ENCODE measurements around the gene KRT26. TPM values are rescaled to one million over a fixed set of nuclear protein-coding genes. Genes with fewer than 3 reads are reported as not detected.

Gene KRT26
- total and polyA plus RNA-seq, 10 of the 15 experiments (the other 5 are each of a cell fraction or from before 2014, with no cell fraction given): not detected

DNA sequence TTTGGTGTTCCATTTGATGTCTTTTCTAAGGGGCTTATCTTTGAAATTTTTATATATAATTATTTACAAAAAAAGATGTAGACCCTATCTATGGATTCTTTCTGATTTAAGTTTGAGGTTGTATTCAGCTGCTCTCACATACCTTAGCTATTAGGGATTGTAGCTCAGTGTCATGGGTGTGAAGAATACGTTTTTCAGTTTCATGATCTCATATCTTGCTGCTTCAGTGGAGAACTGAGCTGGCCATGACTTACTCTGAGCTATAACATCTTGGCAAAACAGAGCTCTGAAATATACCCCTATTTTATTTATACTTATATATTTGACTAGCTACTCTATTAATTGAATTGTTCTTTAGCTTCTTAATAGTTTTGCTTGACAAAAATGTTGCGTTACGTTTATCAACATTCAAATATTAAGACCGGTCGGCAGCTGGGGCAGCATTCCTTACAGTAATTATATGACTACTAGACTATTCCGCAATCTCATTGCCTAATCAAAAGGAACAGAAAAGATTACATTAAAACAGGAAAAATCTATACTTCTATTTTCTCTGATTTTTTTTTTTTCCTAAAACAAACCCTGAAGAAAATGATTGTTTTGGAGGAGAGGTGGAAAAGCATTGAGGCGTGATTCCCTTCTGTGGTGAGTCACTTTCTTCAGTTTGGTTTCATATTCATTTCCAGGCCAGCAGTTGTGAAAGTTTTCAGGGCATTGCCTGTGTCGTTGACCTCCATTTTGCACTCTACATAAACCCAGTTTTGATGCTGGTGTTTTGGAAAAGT lies 44.4 kb downstream of the KRT26 start (continued):
- TF ChIP-seq IKZF2 (IDR thresholded peaks at IDR 0.05) (peak; percentile 71 to 80), CUX1 (IDR thresholded peaks at IDR 0.05; ENCODE audit: insufficient replicate concordance, low read depth, low read length) (no peak), MTA3 (IDR thresholded peaks at IDR 0.05; ENCODE audit: borderline replicate concordance, low read length) (no peak), KLF5 (IDR thresholded peaks at IDR 0.05; ENCODE audit: partially characterized antibody) (no peak), PML (IDR thresholded peaks at IDR 0.05; ENCODE audit: low read length) (no peak), DPF2 (IDR thresholded peaks at IDR 0.05) (peak; percentile 60), CBFB (IDR thresholded peaks at IDR 0.05; ENCODE audit: low read depth) (no peak), BCL11A (IDR thresholded peaks at IDR 0.05; ENCODE audit: low read depth, low read length) (0 out of 2 replicates have a peak, but pooled peaks have one; percentile 12), HDGF (IDR thresholded peaks at IDR 0.05) (no peak), POLR2A (IDR thresholded peaks at IDR 0.05; ENCODE audit: low read depth, low read length) (no peak), TAF1 (IDR thresholded peaks at IDR 0.05; ENCODE audit: borderline replicate concordance, low read depth, low read length) (no peak), ZSCAN29 (IDR thresholded peaks at IDR 0.05) (no peak), STAT3 (IDR thresholded peaks at IDR 0.05; ENCODE audit: low read depth, low read length) (no peak), ZNF207 (IDR thresholded peaks at IDR 0.05; ENCODE audit: borderline replicate concordance) (no peak), SMAD5 (IDR thresholded peaks at IDR 0.05; ENCODE audit: low read depth) (no peak)
- TF ChIP-seq, protein P1, sequence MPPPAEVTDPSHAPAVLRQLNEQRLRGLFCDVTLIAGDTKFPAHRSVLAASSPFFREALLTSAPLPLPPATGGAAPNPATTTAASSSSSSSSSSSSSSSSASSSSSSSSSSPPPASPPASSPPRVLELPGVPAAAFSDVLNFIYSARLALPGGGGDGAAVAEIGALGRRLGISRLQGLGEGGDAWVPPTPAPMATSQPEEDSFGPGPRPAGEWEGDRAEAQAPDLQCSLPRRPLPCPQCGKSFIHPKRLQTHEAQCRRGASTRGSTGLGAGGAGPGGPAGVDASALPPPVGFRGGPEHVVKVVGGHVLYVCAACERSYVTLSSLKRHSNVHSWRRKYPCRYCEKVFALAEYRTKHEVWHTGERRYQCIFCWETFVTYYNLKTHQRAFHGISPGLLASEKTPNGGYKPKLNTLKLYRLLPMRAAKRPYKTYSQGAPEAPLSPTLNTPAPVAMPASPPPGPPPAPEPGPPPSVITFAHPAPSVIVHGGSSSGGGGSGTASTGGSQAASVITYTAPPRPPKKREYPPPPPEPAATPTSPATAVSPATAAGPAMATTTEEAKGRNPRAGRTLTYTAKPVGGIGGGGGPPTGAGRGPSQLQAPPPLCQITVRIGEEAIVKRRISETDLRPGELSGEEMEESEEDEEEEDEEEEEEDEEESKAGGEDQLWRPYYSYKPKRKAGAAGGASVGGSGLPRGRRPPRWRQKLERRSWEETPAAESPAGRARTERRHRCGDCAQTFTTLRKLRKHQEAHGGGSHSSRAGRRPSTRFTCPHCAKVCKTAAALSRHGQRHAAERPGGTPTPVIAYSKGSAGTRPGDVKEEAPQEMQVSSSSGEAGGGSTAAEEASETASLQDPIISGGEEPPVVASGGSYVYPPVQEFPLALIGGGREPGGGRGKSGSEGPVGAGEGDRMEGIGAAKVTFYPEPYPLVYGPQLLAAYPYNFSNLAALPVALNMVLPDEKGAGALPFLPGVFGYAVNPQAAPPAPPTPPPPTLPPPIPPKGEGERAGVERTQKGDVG (CRISPR knock-in tag; IDR thresholded peaks at IDR 0.05): no peak
- TF ChIP-seq, protein P2, sequence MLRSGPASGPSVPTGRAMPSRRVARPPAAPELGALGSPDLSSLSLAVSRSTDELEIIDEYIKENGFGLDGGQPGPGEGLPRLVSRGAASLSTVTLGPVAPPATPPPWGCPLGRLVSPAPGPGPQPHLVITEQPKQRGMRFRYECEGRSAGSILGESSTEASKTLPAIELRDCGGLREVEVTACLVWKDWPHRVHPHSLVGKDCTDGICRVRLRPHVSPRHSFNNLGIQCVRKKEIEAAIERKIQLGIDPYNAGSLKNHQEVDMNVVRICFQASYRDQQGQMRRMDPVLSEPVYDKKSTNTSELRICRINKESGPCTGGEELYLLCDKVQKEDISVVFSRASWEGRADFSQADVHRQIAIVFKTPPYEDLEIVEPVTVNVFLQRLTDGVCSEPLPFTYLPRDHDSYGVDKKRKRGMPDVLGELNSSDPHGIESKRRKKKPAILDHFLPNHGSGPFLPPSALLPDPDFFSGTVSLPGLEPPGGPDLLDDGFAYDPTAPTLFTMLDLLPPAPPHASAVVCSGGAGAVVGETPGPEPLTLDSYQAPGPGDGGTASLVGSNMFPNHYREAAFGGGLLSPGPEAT (IDR thresholded peaks at IDR 0.05; ENCODE audit: low read depth): peak; percentile 69
- TF ChIP-seq, protein P3, sequence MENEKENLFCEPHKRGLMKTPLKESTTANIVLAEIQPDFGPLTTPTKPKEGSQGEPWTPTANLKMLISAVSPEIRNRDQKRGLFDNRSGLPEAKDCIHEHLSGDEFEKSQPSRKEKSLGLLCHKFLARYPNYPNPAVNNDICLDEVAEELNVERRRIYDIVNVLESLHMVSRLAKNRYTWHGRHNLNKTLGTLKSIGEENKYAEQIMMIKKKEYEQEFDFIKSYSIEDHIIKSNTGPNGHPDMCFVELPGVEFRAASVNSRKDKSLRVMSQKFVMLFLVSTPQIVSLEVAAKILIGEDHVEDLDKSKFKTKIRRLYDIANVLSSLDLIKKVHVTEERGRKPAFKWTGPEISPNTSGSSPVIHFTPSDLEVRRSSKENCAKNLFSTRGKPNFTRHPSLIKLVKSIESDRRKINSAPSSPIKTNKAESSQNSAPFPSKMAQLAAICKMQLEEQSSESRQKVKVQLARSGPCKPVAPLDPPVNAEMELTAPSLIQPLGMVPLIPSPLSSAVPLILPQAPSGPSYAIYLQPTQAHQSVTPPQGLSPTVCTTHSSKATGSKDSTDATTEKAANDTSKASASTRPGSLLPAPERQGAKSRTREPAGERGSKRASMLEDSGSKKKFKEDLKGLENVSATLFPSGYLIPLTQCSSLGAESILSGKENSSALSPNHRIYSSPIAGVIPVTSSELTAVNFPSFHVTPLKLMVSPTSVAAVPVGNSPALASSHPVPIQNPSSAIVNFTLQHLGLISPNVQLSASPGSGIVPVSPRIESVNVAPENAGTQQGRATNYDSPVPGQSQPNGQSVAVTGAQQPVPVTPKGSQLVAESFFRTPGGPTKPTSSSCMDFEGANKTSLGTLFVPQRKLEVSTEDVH (IDR thresholded peaks at IDR 0.05; ENCODE audit: low read depth, partially characterized antibody): no peak

Data from GM12878 (cell line).